GM18511 (cell line): ENCODE results near the gene DUSP9.
"Not testable (repeated sequence)": the region's sequence is repeated elsewhere in the genome, so short reads cannot be mapped to it uniquely, and the experiment has no call there.

Experiments used
- ATAC-seq: cut with Tn5 transposase; IDR thresholded peaks from one replicate; pipeline ENCODE4 v1.9.1; 2021; ENCODE audit warnings: mild to moderate bottlenecking, moderate library complexity; ENCODE audit not compliant: unreplicated experiment

DUSP9 gene

GRCh38 chrX:153670748-153671588, 24.0 kb downstream of the DUSP9 start:
- no peak for ATAC-seq

DNA sequence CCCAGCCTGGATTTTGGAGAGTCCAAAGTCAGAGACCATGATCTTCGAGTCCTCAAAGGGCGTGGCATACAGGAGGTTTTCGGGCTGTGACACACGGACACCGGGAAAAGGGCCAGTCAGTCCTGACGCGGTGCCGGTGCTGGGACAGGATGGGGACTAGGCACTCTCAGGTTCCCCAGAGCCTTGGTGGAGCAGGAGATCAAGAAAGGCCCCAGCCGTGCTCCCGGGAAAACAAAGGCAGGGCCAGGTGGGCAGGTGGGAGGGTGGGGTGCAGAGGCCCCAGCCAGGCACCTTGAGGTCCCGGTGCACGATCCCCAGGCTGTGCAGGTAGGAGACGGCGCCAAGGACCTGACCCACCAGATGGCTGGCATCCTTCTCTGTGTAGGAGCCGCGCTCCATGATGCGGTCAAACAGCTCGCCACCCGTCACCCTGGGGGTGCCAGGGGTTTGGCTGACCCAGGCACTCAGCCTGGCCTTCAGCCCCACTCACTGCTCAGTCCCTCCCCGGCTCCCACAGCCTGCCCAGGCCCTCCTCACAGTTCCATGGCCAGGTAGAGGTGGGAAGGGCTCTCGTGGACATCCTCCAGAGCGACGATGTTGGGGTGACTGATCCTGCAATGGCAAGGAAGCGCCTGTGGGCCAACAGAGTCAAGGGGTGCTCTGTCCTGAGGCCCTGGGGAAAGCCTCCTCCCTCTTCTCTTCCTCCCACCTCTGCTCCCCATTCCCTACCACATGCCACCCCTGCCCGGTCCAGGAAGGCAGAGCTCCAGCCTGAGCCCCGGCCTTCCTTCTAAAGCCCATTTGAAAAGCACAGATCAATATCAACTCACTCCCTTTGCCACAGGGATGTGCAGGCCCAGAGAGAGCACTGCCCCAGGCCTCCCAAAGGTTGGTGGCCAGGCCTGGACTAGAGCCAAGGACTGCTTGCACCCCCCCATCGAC, 24.9 kb downstream of the DUSP9 start:
- no peak for ATAC-seq

DNA sequence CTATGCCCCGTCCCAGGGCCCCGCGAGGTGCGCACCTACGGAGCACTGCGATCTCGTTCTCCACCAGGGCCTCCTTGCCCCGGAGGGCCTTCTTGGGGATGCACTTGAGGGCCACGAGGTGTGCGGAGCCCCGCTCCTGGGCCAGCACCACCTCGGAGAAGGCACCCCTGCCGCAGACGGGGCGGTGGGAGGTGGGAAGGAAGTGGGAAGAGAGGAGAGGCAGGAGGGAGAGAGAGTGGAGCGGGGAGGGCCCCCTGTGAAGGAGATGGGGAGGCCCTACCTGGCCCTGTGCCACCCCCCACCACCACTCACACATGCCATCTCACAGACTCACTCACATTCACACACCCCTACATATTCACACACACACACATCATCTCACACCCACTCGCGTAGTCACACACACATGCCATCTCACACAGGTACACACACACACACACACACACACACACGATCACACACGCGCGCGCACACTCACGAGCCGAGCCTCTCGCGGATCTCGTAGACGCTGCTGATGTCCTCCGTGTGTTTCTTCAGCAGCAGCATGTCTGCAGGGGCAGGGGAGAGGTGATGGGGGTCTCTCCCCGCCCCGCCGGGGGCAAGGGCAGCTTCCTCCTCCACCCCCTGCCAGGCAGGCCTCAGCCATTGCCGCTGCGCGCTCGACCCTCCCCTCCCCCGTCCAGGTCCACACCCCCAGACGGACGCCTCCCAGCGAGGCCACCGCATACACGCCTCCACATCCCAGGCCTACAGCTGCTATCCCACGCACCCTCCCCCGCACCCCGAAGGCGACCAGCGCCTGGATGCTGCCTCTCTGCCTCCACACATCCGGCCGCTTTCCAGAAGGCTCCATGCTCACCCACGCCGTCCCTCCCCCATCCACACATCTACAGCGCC, 25.8 kb downstream of the DUSP9 start:
- ATAC-seq = no peak

GRCh38 chrX:153673428-153674218, 26.6 kb downstream of the DUSP9 start, which contains the start of gene PNCK:
Gene PNCK, minus strand, starts transcription at chrX:153673813. Its CDS starts 737 bp downstream, at chrX:153673076.
- no peak for ATAC-seq

- ATAC-seq = no peak
Measured at GRCh38 chrX:153674219-153674851, 27.3 kb downstream of the DUSP9 start.

DNA sequence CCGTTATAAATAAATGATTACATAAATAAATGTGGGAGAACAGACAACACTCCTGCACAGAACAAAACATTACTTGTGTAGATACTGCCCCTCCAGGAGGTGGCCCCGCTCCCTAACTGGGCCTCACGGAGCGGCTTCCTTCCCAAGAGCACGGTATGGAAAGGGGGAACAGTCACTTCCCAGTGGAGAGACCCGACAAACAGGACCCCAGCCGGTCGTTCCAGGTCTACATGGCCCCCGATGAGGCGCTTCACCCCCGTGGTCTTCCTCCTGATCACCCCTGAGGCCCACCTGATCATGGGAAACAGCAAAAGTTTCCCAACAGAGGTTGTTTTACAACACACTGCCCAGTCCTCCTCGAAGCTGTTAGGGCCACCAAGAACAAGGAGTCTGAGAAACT, 34.2 kb downstream of the DUSP9 start:
- ATAC-seq = no peak

DNA sequence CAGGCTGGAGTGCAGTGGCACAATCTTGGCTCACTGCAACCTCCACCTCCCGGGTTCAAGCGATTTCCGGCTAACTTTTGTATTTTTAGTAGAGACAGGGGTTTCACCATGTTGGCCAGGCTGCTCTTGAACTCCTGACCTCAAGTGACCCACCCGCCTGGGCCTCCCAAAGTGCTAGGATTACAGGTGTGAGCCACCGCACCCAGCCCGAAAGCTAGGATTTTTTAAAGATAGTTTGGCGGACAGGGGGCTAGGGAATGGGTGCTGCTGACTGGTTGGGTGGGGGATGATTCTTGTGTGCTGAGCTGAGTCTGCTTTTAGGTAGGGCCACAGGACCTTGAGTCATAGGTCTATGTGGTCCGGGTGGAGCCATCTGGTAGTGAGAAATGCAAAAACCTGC, 36.5 kb downstream of the DUSP9 start:
- not testable (repeated sequence) for ATAC-seq

DNA sequence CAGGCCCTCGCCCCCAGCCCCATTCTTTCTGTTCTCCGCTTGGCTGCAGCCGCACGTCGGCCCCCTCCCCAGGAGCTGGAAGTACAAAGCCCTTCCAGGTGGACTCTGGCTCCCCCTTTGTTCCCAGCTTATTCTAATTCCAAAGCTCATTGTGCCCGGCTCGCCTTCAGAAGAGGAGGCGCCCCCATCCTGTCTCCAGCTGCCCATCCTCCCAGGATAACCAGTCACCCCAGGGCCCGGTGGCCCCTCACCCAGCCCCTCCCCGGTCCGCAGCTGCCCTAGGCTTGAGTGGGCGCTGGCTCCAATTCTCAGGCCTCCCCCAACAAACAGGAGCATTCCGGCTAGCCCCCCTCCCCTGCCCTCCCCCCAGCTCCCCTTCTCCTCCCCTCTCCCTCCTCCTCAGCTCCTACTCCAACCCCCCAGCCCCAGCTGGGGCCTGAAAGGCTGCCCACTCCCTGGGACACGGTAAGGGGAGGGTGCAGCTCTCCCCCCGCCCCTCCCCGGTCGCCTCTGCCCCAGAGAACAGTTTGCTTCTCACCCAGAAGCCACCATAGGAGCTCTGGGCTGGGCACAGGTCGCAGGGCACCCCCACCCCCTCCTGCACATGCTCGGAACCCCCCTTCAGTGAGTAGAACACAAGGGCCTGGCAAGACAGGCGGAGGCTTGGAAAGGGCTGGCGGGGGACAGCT, 37.6 kb downstream of the DUSP9 start:
- ATAC-seq = no peak

- ATAC-seq = no peak
Measured at GRCh38 chrX:153685156-153685536, 38.1 kb downstream of the DUSP9 start.

DNA sequence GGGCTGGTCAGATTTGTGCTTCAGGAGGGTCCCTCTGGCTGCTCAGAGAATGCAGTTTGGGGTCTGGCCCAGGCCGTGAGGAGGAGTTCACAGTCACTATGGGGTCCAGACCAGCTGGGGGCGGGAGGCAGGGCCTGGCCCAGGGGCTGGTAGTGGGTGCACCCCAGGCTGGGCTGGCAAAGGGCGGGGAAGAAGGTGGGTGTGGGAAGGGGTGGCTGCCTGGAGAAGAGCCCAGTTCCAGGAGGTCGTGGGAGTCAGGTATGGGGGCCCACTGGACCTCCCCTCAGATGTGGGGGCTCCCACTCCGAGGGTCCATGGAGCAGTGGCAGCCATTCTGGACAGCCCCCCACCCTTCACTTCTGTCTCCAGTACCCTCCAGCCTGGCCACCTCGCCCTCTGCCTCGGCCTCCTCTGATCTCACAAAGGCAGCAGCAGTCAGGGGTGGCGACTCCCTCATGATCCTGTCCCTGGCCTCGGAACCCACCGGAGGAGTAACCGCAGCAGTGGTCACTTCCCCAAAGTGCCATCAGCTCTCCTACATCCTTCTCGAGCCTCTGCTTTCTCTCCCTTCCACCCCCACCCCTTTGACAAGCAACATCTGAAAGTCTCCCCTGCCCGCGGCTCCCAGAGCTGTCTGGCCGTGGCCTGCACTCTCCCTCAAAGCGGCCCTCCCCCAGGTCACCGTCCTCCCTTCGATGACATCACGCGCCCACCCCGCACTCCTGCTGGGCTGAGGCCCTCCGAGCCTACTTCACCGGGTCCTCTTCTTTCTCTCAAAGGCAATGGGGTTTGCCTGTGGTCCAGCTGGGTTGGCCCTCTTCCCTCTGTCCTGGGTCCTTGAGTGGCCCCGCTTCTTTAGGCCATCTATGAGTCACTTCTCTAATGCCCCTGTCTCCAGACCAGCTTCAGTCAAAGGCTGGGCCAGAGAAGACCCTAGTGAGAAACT, 39.0 kb downstream of the DUSP9 start:
- ATAC-seq = no peak

DNA sequence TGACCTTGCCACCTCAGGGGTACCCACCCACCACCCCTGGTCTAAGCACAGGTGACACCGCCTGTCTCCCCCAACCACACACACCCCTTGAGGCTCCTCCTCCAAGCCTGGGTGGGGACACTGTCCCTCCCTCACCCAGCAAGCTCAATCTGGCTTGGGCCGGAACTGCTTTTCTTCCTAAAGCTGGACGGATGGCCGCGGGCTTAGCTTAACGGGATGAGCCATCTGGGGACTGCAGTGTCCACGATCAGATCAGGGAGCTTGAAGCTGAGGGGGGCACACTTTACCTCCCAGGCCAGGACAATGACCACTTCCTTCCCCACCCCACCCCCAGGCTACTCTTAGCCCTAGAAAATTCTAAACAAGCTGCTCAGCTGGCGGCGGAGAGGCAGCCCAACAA, 39.7 kb downstream of the DUSP9 start:
- ATAC-seq = no peak

DNA sequence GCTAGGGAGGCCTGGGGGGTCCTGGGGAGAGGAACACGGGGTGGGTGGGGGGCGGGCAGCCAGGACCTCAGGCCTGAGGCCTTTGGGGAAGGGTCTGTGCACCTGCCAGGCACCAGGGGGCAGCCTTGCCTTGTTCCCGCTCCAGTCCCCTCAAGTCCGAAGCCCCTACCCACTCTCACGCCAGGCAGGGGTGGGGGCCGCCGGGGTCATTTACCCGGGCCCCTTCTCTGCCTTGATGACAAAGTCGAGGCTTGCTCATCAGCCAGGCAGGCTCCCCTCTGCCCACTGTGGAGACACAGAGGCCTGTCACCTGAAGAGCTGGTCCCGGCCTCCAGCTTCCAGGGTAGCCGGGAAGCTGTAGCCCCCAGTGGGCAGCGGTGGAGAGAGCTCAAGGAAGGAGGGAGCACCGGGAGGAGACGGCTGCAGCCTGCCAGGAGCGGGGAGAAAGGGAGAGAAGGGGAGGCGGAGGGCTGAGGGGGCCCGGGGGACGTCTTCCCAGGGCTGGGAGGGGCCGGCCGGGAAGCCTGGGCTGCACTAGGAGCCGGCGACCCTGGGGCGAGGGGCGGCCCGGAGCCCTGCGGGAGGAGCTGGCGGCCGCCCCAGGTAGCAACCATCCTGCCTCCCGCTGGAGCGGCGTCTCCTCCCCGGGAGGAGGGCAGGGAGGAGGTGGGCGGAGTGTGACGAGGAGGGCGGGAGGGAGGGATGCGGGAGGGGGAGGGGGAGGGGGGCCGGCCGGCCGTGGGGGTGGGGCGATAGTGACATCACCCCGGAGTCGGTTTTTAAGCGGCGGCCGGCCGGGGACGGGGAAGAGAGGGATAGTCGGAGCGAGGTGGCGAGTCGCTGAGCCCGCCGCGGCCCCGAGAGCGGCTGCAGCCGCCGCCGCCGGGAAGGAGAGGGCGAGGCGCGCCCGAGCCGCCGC, 40.4 kb downstream of the DUSP9 start, which contains the start of gene SLC6A8:
Gene SLC6A8, plus strand, starts transcription at position 806 of the 919 bp plus-strand sequence. CDS start 649 bp downstream, outside the sequence.
- ATAC-seq = no peak

- ATAC-seq = no peak
Measured at GRCh38 chrX:153688071-153688470, 41.1 kb downstream of the DUSP9 start.

GRCh38 chrX:153688506-153688905, 41.5 kb downstream of the DUSP9 start:
- ATAC-seq = no peak

- ATAC-seq = no peak
Measured at GRCh38 chrX:153688911-153689590, 42.0 kb downstream of the DUSP9 start.
